Stimulated activated naive CD8-positive, alpha-beta T cell treated with anti-CD3 and anti-CD28 coated beads, Interleukin-15, amount 100 ng/mL, for 72 hours (primary cell): ENCODE measurements around the gene FAM177B.
"Not testable (repeated sequence)": the region's sequence is repeated elsewhere in the genome, so short reads cannot be mapped to it uniquely, and the experiment has no call there.

Source experiments
- ATAC-seq: fragments of 150-1000 bp; cut with Tn5 transposase; 2 replicates; pipeline ENCODE4 v1.10.0; 2021; ENCODE audit warnings: mild to moderate bottlenecking, moderate library complexity
- DNase-seq, 2 donors: peaks; one replicate each; pipeline ENCODE4 v3.0.0; 2021 to 2022
- H3K27ac Mint-ChIP-seq, 2 donors: one replicate each; pipeline ENCODE4 v1.8.0; 2022; ENCODE audit warnings: mild to moderate bottlenecking in 2 of 2, mixed read lengths in 2 of 2, moderate library complexity in 2 of 2
- H3K27me3 Mint-ChIP-seq: one replicate; pipeline ENCODE4 v1.8.0; 2022; ENCODE audit warnings: mixed read lengths
- H3K4me1 Mint-ChIP-seq: one replicate; pipeline ENCODE4 v1.8.0; 2022; ENCODE audit warnings: mild to moderate bottlenecking, mixed read lengths
- H3K4me3 Mint-ChIP-seq, 2 donors: one replicate each; pipeline ENCODE4 v1.8.0; 2022; ENCODE audit warnings: mild to moderate bottlenecking in 2 of 2, mixed read lengths in 2 of 2, moderate library complexity in 1 of 2
- H3K9me3 Mint-ChIP-seq, 2 donors: one replicate each; pipeline ENCODE4 v1.8.0; 2022; ENCODE audit warnings: mixed read lengths in 2 of 2

FAM177B gene

DNA sequence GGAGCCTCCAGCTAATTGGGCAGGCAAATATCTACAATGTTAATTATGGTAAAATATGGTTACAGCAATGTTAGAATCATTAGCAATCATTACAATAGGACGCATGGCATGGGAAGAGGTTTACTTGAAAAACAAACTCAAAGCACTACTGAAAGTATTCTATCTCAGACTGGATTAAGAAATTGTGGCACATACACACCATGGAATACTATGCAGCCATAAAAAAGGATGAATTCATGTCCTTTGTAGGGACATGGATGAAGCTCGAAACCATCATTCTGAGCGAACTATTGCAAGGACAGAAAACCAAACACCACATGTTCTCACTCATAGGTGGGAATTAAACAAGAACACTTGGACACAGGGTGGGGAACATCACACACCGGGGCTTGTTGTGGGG is 25.2 kb downstream of the FAM177B start:
- H3K27ac Mint-ChIP-seq, H3K4me3 Mint-ChIP-seq, H3K9me3 Mint-ChIP-seq, DNase-seq, ATAC-seq, H3K27me3 Mint-ChIP-seq, H3K4me1 Mint-ChIP-seq: not testable (repeated sequence)

DNA sequence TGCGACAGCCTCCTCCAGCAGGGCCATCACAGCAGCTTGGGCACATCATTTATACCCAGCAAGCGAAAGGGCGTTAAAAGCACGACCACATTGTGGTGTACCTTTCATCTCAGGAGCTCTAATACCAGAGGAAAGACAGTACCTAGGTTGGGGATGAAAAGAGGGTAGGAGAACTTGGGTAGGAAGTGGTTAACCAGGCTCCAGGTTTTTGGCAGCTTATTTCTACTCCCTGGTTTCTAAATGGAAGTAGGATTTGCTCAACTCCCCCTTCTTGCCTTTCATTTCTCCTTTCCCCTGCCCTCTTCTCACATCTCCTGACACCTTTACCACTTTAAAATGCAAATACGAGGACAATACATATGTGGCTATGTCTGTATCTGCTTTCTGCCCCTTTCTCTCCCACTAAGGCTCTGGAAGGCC is 30.2 kb downstream of the FAM177B start:
- peaks cover 16% of the 10 kb centered on the region for H3K4me1 Mint-ChIP-seq
- H3K4me3 Mint-ChIP-seq: no peak overlapping the region
- peak; percentile 70 for ATAC-seq
- no peaks in the 10 kb centered on the region for H3K27me3 Mint-ChIP-seq
- DNase-seq: no peak
- H3K27ac Mint-ChIP-seq: no peak overlapping the region
- H3K9me3 Mint-ChIP-seq: peaks cover 31 to 32% of the 10 kb centered on the region in 2 donors

DNA sequence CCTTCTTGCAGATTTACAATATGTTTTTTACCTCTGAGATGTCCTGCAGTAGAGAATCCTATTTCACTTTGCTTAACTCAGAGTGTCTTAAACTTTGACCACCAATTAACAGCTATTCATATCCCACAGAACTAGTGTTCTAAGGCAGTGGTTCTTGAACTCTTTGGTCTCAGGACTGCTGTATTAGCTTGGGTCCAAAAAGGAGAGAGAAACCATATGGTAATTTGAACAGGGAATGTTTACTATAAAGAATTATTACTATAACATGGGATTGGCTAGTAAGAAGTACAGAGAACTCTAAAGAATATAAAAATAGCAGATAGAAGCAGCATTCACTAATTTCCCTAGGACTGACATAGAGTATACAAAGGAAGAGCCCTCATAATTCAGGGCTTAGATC is 31.6 kb downstream of the FAM177B start:
- Mint-ChIP-seq H3K9me3 (peaks cover 31 to 32% of the 10 kb centered on the region in 2 donors), H3K27ac (no peak overlapping the region), H3K27me3 (no peaks in the 10 kb centered on the region), H3K4me1 (peaks cover 30% of the 10 kb centered on the region), H3K4me3 (no peak overlapping the region)
- DNase-seq: no peak
- no peak for ATAC-seq

DNA sequence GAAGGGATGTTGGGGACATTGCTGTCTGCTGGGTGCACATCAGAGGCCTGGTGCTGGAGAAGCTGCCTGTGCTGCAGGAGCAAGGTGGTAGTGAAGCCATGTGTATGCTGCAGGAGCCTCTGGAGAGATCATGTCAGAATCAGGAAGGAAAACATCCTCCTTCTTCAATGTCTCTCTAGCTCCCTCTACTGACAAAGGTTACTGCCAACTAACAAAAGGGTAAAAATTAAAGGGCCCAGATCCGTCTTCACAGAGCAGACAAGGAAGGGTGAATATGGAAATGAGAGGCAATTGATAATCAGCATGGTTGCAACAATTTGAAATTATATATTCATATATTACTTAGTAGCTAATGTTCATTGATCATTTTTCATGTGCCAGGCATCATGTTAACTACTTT is 32.2 kb downstream of the FAM177B start:
- DNase-seq (no peak), ATAC-seq (no peak)
- Mint-ChIP-seq H3K9me3 (peaks cover 31 to 32% of the 10 kb centered on the region in 2 donors), H3K4me1 (peaks cover 30% of the 10 kb centered on the region), H3K4me3 (no peak overlapping the region), H3K27me3 (no peaks in the 10 kb centered on the region), H3K27ac (no peak overlapping the region)

DNA sequence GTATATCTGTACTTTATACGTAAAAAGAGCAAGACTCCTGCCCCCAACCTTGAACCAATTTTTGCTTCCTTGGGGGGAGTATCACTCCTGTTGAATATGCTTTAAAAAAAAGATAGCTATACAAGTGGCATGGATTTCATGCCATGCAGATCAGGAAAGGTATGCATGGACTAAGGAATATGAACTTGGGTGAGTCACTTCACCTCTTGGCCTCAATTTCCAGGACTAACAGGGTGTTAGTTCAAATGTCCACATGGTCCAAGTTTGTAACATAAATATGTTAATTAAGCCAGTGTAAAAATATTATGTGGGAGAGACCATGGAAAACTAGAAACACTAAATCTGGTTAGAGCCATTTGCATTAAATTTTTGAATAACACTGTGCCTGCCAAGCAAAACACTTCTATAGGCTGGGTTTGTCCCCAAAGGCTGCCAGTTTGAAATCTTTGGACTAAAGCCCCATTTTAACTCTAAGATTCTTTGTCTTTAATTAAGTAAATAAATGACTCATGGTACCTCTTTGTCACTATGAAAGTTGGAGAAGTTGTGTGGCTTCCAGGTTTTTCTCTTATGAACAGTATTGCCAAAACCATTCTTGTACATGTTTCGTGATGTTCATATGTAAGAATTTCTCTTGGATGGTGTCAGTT is 33.1 kb downstream of the FAM177B start:
- Mint-ChIP-seq H3K4me1 (peaks cover 30% of the 10 kb centered on the region), H3K27me3 (no peaks in the 10 kb centered on the region)

DNA sequence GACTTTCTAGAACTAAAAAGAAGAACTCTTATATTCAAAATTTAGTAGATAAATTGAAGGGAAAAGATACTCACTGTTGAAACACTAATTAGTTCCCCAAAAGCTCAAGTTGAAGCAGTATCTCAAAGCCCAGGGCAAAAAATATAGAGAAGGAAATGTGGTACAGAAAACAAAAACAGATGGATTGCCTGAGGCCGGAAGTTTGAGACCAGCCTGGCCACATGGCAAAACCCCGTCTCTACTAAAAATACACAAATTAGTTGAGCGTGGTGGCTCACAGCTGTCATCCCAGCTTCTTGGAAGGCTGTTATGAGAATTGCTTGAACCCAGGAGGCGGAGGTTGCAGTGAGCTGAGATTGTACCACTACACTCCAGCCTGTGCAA is 36.0 kb downstream of the FAM177B start:
- DNase-seq: peak; percentile 8 to 39
- Mint-ChIP-seq H3K4me1 (peaks cover 20% of the 10 kb centered on the region), H3K4me3 (no peak overlapping the region), H3K27me3 (no peaks in the 10 kb centered on the region), H3K27ac (peak overlapping the region in 1 of 2 donors; percentile 78), H3K9me3 (peaks cover 19 to 29% of the 10 kb centered on the region in 2 donors)
- peak; percentile 82 for ATAC-seq

More for the DNA sequence above, 33.1 kb downstream of the FAM177B start:
- DNase-seq: no peak
- Mint-ChIP-seq H3K9me3 (peaks cover 31 to 40% of the 10 kb centered on the region in 2 donors), H3K27ac (no peak overlapping the region), H3K4me3 (no peak overlapping the region)
- no peak for ATAC-seq

DNA sequence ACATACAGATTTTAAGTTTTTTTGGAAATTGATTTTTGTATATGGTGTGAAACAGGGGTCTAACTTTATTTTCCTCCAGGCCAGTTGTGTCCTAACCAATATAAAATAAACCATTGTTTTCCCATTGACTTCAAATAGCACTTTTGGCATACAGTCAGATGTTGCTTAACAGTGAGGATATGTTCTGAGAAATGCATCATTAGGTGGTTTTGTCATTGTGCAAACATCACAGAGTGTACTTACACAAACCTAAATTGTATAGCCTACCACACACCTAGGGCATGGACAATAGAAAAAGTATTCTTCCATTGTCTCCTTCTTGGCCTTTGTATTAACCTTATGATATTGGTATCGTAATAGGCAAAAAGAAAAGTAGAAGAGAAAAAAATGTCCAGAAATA is 40.5 kb downstream of the FAM177B start:
- no peak for DNase-seq
- H3K27ac Mint-ChIP-seq: no peak overlapping the region
- peaks cover 7% of the 10 kb centered on the region for H3K27me3 Mint-ChIP-seq
- ATAC-seq: no peak
- H3K4me1 Mint-ChIP-seq: peaks cover 12% of the 10 kb centered on the region
- H3K9me3 Mint-ChIP-seq: peaks cover 0 to 7% of the 10 kb centered on the region in 2 donors
- no peak overlapping the region for H3K4me3 Mint-ChIP-seq

DNA sequence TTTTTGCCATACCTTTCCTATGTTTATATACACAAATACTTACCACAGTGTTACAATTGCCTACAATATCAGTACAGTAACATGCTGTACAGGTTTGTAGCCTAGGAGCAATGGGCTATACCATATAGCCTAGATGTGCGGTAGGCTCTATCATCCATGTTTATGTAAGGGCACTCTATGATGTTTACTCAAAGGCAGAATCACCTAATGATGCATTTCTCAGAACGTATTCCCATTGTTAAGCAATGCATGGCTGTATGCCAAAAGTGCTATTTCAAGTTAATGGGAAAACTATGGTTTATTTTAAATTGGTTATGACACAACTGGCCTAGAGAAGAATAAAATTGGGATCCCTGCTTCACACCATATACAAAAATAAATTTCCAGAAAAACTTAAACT is 41.0 kb downstream of the FAM177B start:
- Mint-ChIP-seq H3K4me3 (no peak overlapping the region), H3K27me3 (peaks cover 9% of the 10 kb centered on the region), H3K9me3 (peaks cover 0 to 7% of the 10 kb centered on the region in 2 donors), H3K27ac (no peak overlapping the region), H3K4me1 (peaks cover 6% of the 10 kb centered on the region)
- ATAC-seq: no peak
- DNase-seq: no peak

DNA sequence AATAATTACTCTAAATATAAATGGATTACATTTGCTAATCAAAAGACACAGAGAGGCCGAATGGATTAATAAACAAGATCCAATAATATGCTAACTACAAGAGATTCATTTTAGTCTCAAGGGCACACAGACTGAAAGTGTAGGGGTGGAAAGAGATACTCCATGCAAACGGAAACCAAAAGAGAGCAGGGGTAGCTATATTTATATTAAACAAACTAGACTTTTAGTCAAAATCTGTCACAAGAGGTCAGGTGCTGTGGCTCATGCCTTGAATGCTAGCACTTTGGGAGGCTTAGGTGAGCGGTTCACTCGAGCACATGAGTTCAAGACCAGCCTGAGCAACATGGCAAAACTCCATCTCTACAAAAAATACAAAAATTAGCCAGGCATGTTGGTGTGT is 44.2 kb downstream of the FAM177B start:
- no peaks in the 10 kb centered on the region for H3K9me3 Mint-ChIP-seq
- H3K27me3 Mint-ChIP-seq: peaks cover 9% of the 10 kb centered on the region
- ATAC-seq (no peak), DNase-seq (no peak)
- no peak overlapping the region for H3K4me3 Mint-ChIP-seq
- no peak overlapping the region for H3K27ac Mint-ChIP-seq
- H3K4me1 Mint-ChIP-seq: no peaks in the 10 kb centered on the region

DNA sequence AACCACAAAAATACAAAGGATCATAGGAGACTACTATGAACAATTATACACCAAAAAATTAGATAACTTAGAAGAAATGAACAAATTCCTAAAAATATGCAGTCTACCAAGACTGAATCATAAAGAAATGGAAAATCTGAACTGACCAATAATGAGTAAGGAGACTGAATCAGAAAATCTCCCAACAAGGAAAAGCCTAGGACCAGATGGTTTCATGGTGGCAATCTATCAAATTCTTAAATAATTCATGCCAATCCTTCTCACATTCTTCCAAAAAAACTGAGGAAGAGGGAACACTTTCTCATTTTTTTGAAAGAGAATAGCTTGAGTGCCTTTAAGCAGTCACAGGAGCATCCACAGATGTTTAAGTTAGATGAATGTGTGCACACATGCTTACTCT is 46.0 kb downstream of the FAM177B start:
- Mint-ChIP-seq H3K4me3 (no peak overlapping the region), H3K27me3 (peaks cover 9% of the 10 kb centered on the region), H3K27ac (no peak overlapping the region), H3K4me1 (no peaks in the 10 kb centered on the region), H3K9me3 (no peaks in the 10 kb centered on the region)
- no peak for ATAC-seq
- DNase-seq: no peak

DNA sequence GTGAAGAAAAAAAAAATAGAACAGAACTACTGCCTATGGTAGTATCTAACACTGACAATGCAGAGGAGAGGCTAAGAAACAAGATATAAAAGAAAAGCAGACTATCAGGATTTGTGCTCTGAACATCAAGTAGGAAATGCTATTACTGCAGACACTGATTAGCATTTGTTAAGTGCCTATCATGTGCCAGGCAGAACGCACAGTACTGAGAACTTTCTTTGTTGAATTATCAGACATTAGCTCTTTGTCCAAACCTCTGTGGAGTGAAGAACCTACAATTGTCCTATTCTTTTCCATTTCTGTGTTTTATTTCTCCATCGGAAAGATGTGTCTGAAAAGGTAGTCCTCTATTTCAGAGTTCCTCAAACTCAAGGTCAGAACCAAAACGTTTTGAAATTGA is 47.4 kb downstream of the FAM177B start:
- no peak for DNase-seq
- Mint-ChIP-seq H3K4me1 (peaks cover 4% of the 10 kb centered on the region), H3K27me3 (peaks cover 9% of the 10 kb centered on the region)

DNA sequence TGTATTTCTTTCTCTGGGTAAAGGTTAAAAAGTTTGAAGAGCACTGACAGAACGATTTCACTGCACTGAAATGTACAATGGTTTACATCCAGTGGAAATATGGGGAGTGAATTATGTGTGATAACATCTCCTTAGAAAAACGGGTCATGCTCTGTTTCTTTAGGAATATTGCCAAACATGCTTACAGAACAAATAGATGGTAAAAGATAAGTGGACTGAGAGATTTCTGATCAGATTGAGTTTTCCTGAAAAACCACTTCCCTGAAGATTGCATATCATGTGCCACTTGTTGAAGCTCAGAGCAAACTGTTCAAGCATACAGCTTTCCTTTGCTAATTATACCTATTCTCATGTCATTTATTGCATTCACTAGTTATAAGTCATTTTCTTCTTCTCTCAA is 47.9 kb downstream of the FAM177B start:
- Mint-ChIP-seq H3K4me3 (no peak overlapping the region), H3K27me3 (peaks cover 9% of the 10 kb centered on the region), H3K4me1 (peaks cover 6% of the 10 kb centered on the region), H3K9me3 (peaks cover 6 to 7% of the 10 kb centered on the region in 2 donors), H3K27ac (no peak overlapping the region)
- no peak for ATAC-seq
- DNase-seq: no peak

More for the DNA sequence above, 47.4 kb downstream of the FAM177B start:
- Mint-ChIP-seq H3K4me3 (no peak overlapping the region), H3K9me3 (peaks cover under 1 to 1% of the 10 kb centered on the region in 2 donors), H3K27ac (no peak overlapping the region)
- ATAC-seq: no peak

DNA sequence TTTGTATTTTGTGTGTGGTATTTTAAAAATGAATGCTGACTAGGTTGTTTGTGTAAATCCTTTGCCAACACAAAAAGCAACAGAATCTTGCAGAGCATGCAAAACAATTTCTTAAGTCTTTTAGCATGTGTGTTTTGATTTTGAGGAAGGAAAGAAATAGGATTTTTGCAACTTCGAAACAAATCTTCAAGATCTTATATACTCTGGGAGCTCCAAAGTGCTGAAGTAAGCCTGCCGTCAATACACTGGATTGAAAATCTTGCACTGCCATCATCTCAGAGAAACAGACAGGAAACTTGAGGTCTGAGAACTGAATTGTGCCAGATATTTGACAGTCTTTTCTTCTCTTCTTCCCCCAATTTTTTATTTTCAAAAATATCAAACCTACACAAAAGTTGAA is 48.5 kb downstream of the FAM177B start:
- ATAC-seq: no peak
- Mint-ChIP-seq H3K27me3 (peaks cover 9% of the 10 kb centered on the region), H3K27ac (no peak overlapping the region), H3K4me1 (peaks cover 12% of the 10 kb centered on the region), H3K4me3 (no peak overlapping the region), H3K9me3 (peaks cover 12 to 13% of the 10 kb centered on the region in 2 donors)
- DNase-seq: no peak

DNA sequence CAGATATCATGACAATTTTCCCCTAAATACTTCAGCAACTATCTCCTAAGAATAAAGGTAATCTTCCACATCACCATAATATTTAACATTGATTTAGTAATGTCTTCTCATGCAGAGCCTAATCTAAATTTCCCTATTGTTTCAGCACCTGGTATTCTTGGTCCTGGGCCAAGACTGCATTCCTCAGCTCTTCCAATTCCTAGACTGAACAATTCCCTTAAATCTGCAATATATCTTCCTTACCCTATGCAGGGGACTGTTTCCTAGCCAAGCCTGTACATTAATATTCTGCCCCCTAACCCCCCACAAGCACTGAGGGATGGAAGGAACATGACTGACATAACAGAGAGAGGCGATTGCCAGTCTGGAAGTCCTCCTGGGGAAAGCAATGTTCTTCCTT is 49.1 kb downstream of the FAM177B start:
- Mint-ChIP-seq H3K4me1 (peaks cover 18% of the 10 kb centered on the region), H3K27me3 (peaks cover 9% of the 10 kb centered on the region)

DNA sequence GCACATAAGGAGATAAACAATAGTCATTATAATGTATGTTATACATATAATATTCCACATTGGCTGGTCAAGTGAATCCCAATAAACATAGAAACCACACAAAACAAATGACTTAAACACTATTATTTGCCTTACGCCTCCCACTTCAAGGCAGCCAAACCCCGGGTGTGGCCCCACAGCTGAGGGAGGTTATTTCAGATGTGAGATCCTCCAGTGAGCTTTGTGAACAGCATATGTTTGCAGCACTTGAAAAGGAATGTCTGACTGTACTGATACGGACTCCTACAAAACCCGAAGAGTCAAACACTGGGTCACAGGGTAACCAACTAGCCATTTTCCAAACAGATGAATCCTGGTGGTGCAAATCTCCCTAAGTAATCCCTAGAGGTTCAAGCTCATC is 50.7 kb downstream of the FAM177B start:
- no peak overlapping the region for H3K27ac Mint-ChIP-seq
- no peak for DNase-seq
- ATAC-seq: no peak
- H3K4me1 Mint-ChIP-seq: peaks cover 19% of the 10 kb centered on the region
- H3K9me3 Mint-ChIP-seq: peaks cover 12 to 14% of the 10 kb centered on the region in 2 donors
- H3K4me3 Mint-ChIP-seq: no peak overlapping the region
- H3K27me3 Mint-ChIP-seq: no peaks in the 10 kb centered on the region

More for the DNA sequence above, 49.1 kb downstream of the FAM177B start:
- no peak for ATAC-seq
- DNase-seq: no peak
- Mint-ChIP-seq H3K9me3 (peaks cover 12 to 14% of the 10 kb centered on the region in 2 donors), H3K4me3 (no peak overlapping the region), H3K27ac (no peak overlapping the region)

DNA sequence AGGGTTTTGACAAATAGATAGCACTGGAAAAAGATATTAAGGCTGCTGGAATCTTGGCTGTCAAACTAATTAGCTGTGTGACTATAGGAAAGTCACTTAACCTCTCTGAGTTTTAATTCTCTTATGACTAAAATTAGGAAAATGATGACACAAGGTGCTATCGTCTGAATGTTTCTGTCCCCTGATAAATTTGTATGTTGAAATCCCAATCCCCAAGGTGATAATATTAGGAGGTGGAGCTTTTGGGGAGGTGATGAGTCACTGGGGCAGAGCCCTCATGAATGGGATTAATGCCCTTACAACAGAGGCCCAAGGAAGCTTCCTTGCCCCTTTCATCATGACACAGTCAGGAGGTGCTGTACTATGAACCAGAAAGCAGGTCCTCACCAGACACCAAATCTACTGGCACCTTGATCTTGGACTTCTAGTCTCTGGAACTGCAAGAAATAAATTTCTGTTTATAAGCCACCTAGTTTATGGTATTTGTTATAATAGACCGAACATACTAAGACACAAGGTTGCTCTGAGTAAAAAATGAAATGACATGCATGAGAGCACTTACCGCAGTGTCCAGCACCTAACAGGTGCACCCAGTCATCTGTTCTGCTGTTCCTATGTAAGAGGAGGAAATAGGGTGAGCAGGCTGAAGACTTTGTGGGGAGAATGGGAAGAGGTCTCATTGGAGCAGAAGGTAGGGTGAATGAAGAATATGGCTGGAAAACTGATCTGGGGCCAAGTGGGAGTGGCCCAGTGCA is 51.6 kb downstream of the FAM177B start:
- Mint-ChIP-seq H3K4me1 (peaks cover 19% of the 10 kb centered on the region), H3K27ac (no peak overlapping the region), H3K9me3 (peaks cover 12 to 14% of the 10 kb centered on the region in 2 donors)

More for the DNA sequence above, 51.6 kb downstream of the FAM177B start:
- ATAC-seq: no peak
- no peak for DNase-seq
- Mint-ChIP-seq H3K27me3 (no peaks in the 10 kb centered on the region), H3K4me3 (no peak overlapping the region)
